DMS53 treated with DMSO at 0.1 percent for 48 hours (cell line): ENCODE measurements around the gene EN2.
"Not testable (repeated sequence)": the region's sequence is repeated elsewhere in the genome, so short reads cannot be mapped to it uniquely, and the experiment has no call there.

ENCODE experiments used
- DNase-seq: peaks from one replicate; lab custom pipeline; 2025; ENCODE audit not compliant: unreplicated experiment; lab: John Stamatoyannopoulos, UW

EN2 gene

DNA sequence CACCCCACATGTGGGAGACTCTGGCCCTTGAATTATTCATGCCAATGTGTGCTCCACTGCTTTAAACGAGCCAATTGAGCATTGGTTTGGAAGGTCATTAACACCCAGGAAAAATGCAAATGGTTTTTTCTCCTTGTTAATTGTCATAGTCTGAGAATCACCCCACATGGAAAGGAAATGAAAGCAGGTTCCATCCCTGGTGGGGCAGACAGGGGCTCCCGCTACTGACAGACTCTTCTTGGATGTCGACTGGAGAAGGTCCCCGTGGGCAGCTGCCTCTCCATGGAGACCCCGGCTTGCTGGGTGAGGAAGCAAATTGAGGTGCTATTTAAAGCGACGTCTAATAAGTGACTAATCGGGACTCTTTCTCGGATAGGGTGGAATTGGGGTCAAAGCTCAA is 32.0 kb upstream of the EN2 start:
- DNase-seq = no peak

- no peak for DNase-seq
Measured at GRCh38 chr7:155426543-155427410, 31.2 kb upstream of the EN2 start.

- no peak for DNase-seq
Measured at GRCh38 chr7:155427411-155428038, 30.4 kb upstream of the EN2 start.

DNA sequence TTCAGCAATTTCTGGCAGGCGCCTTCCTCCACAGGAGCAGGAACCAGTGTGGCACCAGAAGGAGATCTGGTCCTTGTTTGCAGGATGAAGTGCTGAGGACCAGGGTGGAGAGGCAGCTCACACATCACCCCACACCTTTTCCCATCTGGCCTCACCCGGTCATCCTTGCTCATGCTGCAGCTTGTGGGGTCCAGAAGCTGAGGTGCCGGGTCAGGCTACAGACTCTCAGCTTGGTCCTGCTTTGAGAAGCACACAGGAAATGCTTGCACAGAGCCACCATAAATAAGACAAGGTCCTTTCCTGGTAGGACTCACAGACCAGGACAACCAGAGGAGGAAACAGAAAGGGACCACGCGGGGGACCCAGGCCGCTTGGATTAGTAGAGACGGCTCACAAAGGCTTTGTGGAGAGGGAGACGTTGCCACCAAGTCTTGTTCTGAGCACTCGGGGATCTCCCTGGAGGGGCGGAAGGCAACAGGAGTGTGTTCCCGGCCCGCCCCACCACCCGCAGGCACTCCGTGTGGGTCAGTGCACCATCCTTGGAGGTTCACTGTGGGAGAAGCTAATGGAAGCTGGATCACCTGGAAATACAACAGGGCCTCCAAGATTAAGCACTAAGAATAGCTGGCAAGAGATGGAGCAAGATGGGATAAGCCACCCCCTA is 29.6 kb upstream of the EN2 start:
- DNase-seq = no peak

GRCh38 chr7:155429651-155430050 is 28.3 kb upstream of the EN2 start:
- DNase-seq = no peak

GRCh38 chr7:155430606-155431005 is 27.3 kb upstream of the EN2 start:
- DNase-seq = no peak

DNA sequence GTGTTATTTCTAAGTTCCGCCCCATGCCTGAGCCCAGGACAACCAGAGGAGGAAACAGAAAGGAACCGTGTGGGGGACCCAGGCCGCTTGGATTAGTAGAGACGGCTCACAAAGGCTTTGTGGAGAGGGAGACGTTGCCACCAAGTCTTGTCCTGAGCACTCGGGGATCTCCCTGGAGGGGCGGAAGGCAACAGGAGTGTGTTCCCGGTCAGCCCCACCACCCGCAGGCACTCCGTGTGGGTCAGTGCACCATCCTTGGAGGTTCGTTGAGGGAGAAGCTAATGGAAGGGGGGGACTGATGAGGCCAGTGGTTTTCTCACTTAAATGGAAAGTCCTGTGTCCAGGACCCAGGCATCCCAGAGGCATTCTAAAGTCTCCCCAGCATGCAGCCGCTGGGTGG is 26.7 kb upstream of the EN2 start:
- DNase-seq = no peak

DNA sequence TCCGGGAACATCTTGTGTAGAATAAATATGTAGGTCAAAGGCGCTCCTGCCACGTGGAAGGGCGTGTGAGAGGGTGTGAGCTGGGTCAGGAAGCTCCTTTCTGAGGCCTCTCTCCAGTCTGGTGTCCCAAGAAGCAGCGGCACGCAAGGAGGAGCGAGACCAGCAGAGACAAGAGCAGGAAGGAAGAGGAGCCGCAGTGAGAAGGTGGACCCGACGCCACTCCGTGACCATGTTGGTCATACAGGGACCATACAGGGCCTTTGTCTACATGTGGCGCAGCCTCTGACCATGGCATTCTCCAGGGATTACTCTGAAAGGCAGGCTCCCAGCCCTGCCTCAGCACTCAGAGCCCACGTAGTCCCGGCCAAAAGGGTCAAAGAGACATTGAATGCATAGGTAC is 26.2 kb upstream of the EN2 start:
- no peak for DNase-seq

DNA sequence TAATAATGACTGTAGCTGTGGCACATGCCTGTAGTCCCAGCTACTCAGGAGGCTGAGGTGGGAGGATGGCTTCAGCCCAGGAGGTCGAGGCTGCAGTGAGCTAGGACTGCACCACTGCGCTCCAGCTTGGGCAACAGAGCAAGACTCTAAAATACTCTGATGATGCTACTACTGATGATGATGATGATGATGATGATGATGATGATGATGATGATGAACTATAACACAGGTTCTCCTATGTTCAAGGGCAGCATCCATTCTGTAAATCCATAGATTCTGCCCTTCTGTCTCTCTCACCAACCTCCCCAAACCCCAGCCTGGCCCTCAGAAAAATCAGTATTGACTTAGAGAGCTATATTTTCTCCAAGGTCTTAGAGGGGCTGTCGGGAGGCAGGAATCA is 22.8 kb upstream of the EN2 start:
- no peak for DNase-seq

DNA sequence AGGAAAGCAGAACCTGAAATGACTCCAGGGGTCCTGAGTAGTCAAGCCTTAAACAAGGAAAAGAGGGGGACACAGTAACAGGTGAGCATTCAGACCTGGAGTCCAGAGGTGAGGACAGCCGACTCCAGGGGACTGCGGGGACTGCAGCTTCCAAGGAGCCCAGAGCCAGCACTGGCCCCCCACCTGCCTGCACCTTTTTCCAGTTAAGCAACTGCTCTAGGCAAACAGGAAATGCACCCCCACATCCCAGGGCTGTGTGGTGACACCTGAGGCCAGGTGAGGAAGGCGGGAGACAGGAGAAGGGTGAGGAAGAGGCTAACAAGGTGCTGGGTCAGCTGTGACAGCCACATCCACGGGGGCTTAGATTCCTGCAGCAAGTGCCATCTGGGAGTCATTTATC is 20.1 kb upstream of the EN2 start:
- no peak for DNase-seq

- DNase-seq = no peak
Measured at GRCh38 chr7:155438777-155439176, 19.2 kb upstream of the EN2 start.

GRCh38 chr7:155439311-155440017 is 18.5 kb upstream of the EN2 start:
- no peak for DNase-seq

- DNase-seq = no peak
Measured at GRCh38 chr7:155440018-155440410, 17.9 kb upstream of the EN2 start.

DNA sequence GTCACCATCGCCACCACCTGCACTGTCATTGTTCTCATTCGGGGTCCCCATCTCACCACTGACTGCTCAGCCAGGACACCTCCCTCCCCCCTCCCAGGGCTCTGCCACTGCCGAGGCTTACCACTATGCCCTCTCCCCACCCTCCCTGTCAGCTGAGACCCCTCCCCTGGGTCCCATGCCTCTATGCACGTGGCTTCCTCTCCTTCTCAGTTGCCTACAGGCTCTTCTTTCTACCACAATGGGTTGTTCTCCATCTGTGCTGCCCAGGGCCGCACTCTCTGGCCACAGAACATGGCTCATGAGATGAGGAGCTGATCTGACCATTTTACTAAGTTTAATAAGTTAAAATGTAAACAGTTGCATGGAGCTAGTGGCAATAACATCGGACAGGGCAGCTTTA is 16.1 kb upstream of the EN2 start:
- DNase-seq = no peak

GRCh38 chr7:155444746-155445145 is 13.2 kb upstream of the EN2 start:
- no peak for DNase-seq

- DNase-seq = not testable (repeated sequence)
Measured at GRCh38 chr7:155445606-155446005, 12.3 kb upstream of the EN2 start.

GRCh38 chr7:155447603-155448002 is 10.3 kb upstream of the EN2 start:
- no peak for DNase-seq

DNA sequence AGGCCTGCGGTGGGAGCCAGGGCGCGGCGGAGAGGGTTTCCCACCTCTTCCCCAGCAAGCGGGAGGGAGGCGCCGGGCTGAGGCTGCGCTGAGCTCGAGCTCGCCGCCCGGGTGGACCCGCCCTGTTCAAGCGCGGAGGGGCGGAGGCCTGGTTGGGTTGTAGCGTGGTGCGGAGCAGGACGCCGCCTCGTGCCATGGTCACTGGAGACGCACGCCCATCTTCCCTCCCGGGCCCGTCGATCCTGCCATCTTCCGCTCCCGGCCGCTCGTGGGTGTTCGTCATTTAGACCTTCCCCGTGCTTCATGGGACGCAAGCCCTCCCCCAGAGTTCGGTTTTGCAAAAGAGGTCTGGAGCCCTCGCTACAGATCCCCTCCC is 9.3 kb upstream of the EN2 start:
- no peak for DNase-seq

- DNase-seq = no peak
Measured at GRCh38 chr7:155449008-155449868, 8.7 kb upstream of the EN2 start.

DNA sequence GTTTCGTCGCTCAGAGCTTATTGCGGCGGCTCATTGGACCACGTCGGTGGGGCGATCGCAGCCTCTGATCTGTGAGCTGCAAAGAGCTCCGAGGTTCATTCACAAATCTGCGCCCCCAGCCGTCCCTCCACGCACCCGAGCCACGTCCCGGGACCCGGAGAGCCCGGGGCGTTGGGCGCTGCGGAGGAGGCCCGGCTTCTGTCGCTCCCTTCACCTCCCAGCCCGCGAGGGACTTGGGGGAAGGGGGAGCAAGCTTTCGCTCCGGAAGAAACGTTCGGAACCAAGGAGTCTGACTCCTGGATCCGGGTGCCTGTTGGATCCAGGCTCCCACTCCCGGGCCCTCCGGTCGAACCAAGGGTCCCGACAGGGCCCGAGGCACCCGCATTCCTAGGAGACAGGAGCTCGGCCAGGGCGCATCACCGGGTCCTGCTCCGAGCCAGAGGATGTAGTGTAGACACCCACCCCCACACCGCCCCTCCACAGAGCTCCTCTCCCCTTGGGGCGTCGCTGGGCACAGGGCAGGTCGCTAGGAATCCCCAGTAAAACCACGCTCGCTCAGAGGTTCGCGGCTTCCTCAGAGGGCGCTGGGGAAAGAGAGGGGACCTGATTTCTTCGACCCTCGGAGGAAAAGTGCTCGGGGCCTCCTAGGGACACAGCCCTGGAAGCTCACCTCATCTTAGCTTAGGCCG is 7.9 kb upstream of the EN2 start:
- no peak for DNase-seq
